Measurements from ENCODE around the gene NRP1. TPM values are rescaled to one million over a fixed set of nuclear protein-coding genes. Genes with fewer than 3 reads are reported as not detected.
A peak's percentile ranks its signal among the peaks of the same experiment; 100 is the strongest.
"Not testable (repeated sequence)": the region's sequence is repeated elsewhere in the genome, so short reads cannot be mapped to it uniquely, and the experiment has no call there.

Gene NRP1
- total and polyA plus RNA-seq, 4 donors = 18.5 to 188 (median 71.7) TPM

DNA sequence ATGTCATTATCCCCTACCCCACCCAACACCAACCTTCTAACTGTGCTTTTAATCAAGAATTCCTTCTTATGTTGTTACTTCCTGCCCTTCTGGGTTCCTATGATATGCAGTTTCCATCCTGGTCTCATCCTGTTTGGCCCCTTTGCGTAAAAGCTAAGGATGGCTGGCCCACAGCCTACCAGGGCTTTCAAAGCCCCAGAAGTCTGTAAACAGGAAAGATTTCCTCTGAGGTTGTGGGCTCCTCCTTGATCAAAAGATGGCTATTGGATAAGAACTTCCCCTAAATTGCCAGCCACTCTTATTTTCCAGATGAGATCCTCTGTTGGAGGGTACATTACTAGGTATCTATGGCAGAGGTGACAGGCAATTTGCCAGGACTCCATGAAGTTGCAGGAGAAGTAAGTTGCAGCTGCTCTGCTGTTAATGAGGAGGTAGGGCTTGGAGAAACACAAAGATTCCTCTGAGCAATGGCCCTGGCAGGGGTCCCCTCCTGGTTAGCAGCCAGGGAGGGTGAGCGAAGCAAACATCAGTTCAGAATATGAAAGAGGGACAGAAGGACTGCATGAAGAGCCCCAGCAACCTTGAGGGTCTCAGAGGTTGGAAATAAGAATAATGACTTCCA, 32.1 kb downstream of the NRP1 start:
- peak overlapping the region; percentile 42 to 64 for H3K27ac ChIP-seq (ENCODE audit: low read depth in 1 of 2, low read length in 1 of 2)
- H3K4me3 ChIP-seq = no peak overlapping the region
- H3K27me3 ChIP-seq (ENCODE audit: control insufficient read depth in 3 of 3, insufficient read depth in 3 of 3, low read length in 2 of 3) = no peaks in the 10 kb centered on the region
- H3K36me3 ChIP-seq (ENCODE audit: control insufficient read depth in 4 of 4, insufficient read depth in 4 of 4, low read length in 4 of 4) = peaks cover 2 to 12% (median 3%) of the 10 kb centered on the region in 4 donors
- no peaks in the 10 kb centered on the region for H3K9me3 ChIP-seq (ENCODE audit: control insufficient read depth in 4 of 4, insufficient read depth in 3 of 4, low read length in 3 of 4)
- peak in 2 of 3 donors; percentile 38 to 68 for DNase-seq
- H3K9ac ChIP-seq (ENCODE audit: insufficient read depth in 1 of 2, low read length in 2 of 2) = no peak overlapping the region
- TF ChIP-seq, protein P1, sequence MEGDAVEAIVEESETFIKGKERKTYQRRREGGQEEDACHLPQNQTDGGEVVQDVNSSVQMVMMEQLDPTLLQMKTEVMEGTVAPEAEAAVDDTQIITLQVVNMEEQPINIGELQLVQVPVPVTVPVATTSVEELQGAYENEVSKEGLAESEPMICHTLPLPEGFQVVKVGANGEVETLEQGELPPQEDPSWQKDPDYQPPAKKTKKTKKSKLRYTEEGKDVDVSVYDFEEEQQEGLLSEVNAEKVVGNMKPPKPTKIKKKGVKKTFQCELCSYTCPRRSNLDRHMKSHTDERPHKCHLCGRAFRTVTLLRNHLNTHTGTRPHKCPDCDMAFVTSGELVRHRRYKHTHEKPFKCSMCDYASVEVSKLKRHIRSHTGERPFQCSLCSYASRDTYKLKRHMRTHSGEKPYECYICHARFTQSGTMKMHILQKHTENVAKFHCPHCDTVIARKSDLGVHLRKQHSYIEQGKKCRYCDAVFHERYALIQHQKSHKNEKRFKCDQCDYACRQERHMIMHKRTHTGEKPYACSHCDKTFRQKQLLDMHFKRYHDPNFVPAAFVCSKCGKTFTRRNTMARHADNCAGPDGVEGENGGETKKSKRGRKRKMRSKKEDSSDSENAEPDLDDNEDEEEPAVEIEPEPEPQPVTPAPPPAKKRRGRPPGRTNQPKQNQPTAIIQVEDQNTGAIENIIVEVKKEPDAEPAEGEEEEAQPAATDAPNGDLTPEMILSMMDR (IDR thresholded peaks at IDR 0.05; ENCODE audit: control extremely low read depth, extremely low read depth) = no peak
- WGBS, 2 donors = 70 to 73% methylated on average over 2 of the region's 2 CpGs
- ATAC-seq (ENCODE audit: insufficient read depth, low FRiP score) = no peak
- peaks cover 8 to 72% (median 17%) of the 10 kb centered on the region in 5 donors for H3K4me1 ChIP-seq (ENCODE audit: control insufficient read depth in 5 of 5, insufficient read depth in 5 of 5, low read length in 5 of 5)

GRCh38 chr10:33301097-33301789, 33.2 kb downstream of the NRP1 start:
- Histone ChIP-seq H3K4me3 (no peak overlapping the region), H3K27ac (ENCODE audit: low read depth in 1 of 2, low read length in 1 of 2) (peak overlapping the region; percentile 63 to 64), H3K36me3 (ENCODE audit: control insufficient read depth in 4 of 4, insufficient read depth in 4 of 4, low read length in 4 of 4) (peaks cover 2 to 15% (median 3%) of the 10 kb centered on the region in 4 donors), H3K4me1 (ENCODE audit: control insufficient read depth in 5 of 5, insufficient read depth in 5 of 5, low read length in 5 of 5) (peaks cover 5 to 67% (median 18%) of the 10 kb centered on the region in 5 donors), H3K9me3 (ENCODE audit: control insufficient read depth in 4 of 4, insufficient read depth in 3 of 4, low read length in 3 of 4) (no peaks in the 10 kb centered on the region), H3K27me3 (ENCODE audit: control insufficient read depth in 3 of 3, insufficient read depth in 3 of 3, low read length in 2 of 3) (no peaks in the 10 kb centered on the region), H3K9ac (ENCODE audit: insufficient read depth in 1 of 2, low read length in 2 of 2) (no peak overlapping the region)
- TF ChIP-seq, protein P1 (IDR thresholded peaks at IDR 0.05; ENCODE audit: control extremely low read depth, extremely low read depth) = no peak
- 82 to 85% methylated on average over 9 of the region's 9 CpGs for WGBS, 2 donors
- ATAC-seq (ENCODE audit: insufficient read depth, low FRiP score) (no peak), DNase-seq (no peak)

- not testable (repeated sequence) for H3K4me3 ChIP-seq; DNase-seq; H3K9me3 ChIP-seq (ENCODE audit: control insufficient read depth in 4 of 4, insufficient read depth in 3 of 4, low read length in 3 of 4); H3K9ac ChIP-seq (ENCODE audit: insufficient read depth in 1 of 2, low read length in 2 of 2); H3K27me3 ChIP-seq (ENCODE audit: control insufficient read depth in 3 of 3, insufficient read depth in 3 of 3, low read length in 2 of 3); ATAC-seq (ENCODE audit: insufficient read depth, low FRiP score)
- 84 to 89% methylated on average over 3 of the region's 3 CpGs for WGBS, 2 donors
- Histone ChIP-seq H3K36me3 (ENCODE audit: control insufficient read depth in 4 of 4, insufficient read depth in 4 of 4, low read length in 4 of 4) (peaks cover 2 to 15% (median 3%) of the 10 kb centered on the region in 4 donors), H3K27ac (ENCODE audit: low read depth in 1 of 2, low read length in 1 of 2) (peak overlapping the region in 1 of 2 donors; percentile 48), H3K4me1 (ENCODE audit: control insufficient read depth in 5 of 5, insufficient read depth in 5 of 5, low read length in 5 of 5) (peaks cover 5 to 66% (median 16%) of the 10 kb centered on the region in 5 donors)
Observed at GRCh38 chr10:33300544-33300943, 33.9 kb downstream of the NRP1 start.

DNA sequence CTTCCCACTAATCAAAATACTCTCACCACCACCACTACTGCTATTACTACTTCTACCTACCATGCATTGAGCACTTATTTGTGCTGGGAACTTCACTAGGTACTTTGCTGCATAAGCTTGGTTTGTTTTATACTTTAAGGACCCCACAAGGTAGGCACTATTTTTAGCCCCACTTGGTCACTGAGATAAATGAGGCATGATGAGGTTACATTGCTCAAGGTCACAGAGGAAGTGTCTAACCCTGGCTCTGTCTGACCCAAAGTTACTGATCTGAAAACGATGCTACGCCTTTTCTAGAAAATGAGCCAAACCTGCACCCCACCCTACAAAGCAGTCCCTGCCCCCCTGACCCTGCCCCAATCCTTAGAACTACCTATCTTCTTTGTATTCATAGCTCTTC, 35.6 kb downstream of the NRP1 start:
- Histone ChIP-seq H3K4me3 (no peak overlapping the region), H3K9me3 (ENCODE audit: control insufficient read depth in 4 of 4, insufficient read depth in 3 of 4, low read length in 3 of 4) (no peaks in the 10 kb centered on the region), H3K27me3 (ENCODE audit: control insufficient read depth in 3 of 3, insufficient read depth in 3 of 3, low read length in 2 of 3) (no peaks in the 10 kb centered on the region), H3K36me3 (ENCODE audit: control insufficient read depth in 4 of 4, insufficient read depth in 4 of 4, low read length in 4 of 4) (peaks cover 2 to 24% (median 5%) of the 10 kb centered on the region in 4 donors), H3K27ac (ENCODE audit: low read depth in 1 of 2, low read length in 1 of 2) (peak overlapping the region in 1 of 2 donors; percentile 67), H3K9ac (ENCODE audit: insufficient read depth in 1 of 2, low read length in 2 of 2) (no peak overlapping the region), H3K4me1 (ENCODE audit: control insufficient read depth in 5 of 5, insufficient read depth in 5 of 5, low read length in 5 of 5) (peaks cover 2 to 58% (median 16%) of the 10 kb centered on the region in 5 donors)
- TF ChIP-seq, protein P1 (IDR thresholded peaks at IDR 0.05; ENCODE audit: control extremely low read depth, extremely low read depth) = no peak
- WGBS, 2 donors = 81 to 85% methylated on average over 2 of the region's 2 CpGs
- DNase-seq = no peak
- ATAC-seq (ENCODE audit: insufficient read depth, low FRiP score) = no peak

Data from lung (tissue), 12 donors.